HEK293 (cell line): ENCODE results near the gene MAN2B2.

Experiments
- CTCF ChIA-PET: fragments of 350-600 bp; formaldehyde crosslinking; extraction: SDS; loops from one replicate; lab custom pipeline; 2021; ENCODE audit warnings: antibody characterized with exemption; lab: Yijun Ruan, JAX
- POLR2A ChIA-PET: fragments of 300-600 bp; formaldehyde crosslinking; extraction: SDS; loops from one replicate; lab custom pipeline; 2020; ENCODE audit warnings: antibody characterized with exemption, inconsistent platforms; lab: Yijun Ruan, JAX
- H3K27ac ChIP-seq: fragments of 200-500 bp; sonication (Bioruptor generic); 2 replicates; pipeline ENCODE4 v1.5.1; 2014; ENCODE audit warnings: low read depth, low read length, control low read depth, inconsistent platforms; ENCODE audit errors: extremely low read depth
- H3K36me3 ChIP-seq, 2 experiments: fragments of 200-500 bp in 1 of 2; sonication (Bioruptor generic) in 1 of 2; 1 replicate in 1 of 2; 2 replicates in 1 of 2; pipeline ENCODE4 v1.5.1; 2014 to 2017; ENCODE audit warnings: inconsistent platforms in 2 of 2, low read length in 2 of 2; ENCODE audit not compliant: control insufficient read depth in 2 of 2, insufficient read depth in 1 of 2
- H3K4me1 ChIP-seq: fragments of 200-500 bp; sonication (Bioruptor generic); 2 replicates; pipeline ENCODE4 v1.5.1; 2014; ENCODE audit warnings: mild to moderate bottlenecking, low read length, inconsistent platforms; ENCODE audit not compliant: control insufficient read depth, insufficient read depth
- H3K4me3 ChIP-seq: 2 replicates; pipeline ENCODE4 v1.5.1; 2011; ENCODE audit warnings: low read depth, mild to moderate bottlenecking, control low read depth, low read length, moderate library complexity
- H3K9me3 ChIP-seq: fragments of 200-500 bp; sonication (Bioruptor generic); 2 replicates; pipeline ENCODE4 v1.5.1; 2014; ENCODE audit warnings: low read depth, low read length, inconsistent platforms; ENCODE audit not compliant: control insufficient read depth, insufficient read depth
- BCL11B ChIP-seq: fragments of 450-650 bp; formaldehyde crosslinking; IDR thresholded peaks from 2 replicates; pipeline ENCODE4 v1.5.1; 2016; ENCODE audit warnings: low read depth, missing biosample characterization, missing genetic modification characterization
- GLI4 ChIP-seq: fragments of 450-650 bp; formaldehyde crosslinking; IDR thresholded peaks from 2 replicates; pipeline ENCODE4 v1.5.1; 2016; ENCODE audit warnings: missing biosample characterization, missing genetic modification characterization
- GLIS2 ChIP-seq: fragments of 450-650 bp; formaldehyde crosslinking; IDR thresholded peaks from 2 replicates; pipeline ENCODE4 v1.5.1; 2016; ENCODE audit warnings: missing biosample characterization, missing genetic modification characterization
- HOXC10 ChIP-seq: sonication (generic); formaldehyde crosslinking; IDR thresholded peaks from 2 replicates; pipeline ENCODE4 v1.8.1; 2023; ENCODE audit warnings: mild to moderate bottlenecking, missing genetic modification reagents
- KLF9 ChIP-seq: fragments of 450-650 bp; formaldehyde crosslinking; IDR thresholded peaks from 2 replicates; pipeline ENCODE4 v1.5.1; 2016; ENCODE audit warnings: missing biosample characterization, missing genetic modification characterization, low read depth
- OSR2 ChIP-seq: fragments of 450-650 bp; formaldehyde crosslinking; IDR thresholded peaks from 2 replicates; pipeline ENCODE4 v1.5.1; 2016; ENCODE audit warnings: missing biosample characterization, missing genetic modification characterization
- PRDM1 ChIP-seq: fragments of 450-650 bp; formaldehyde crosslinking; IDR thresholded peaks from 2 replicates; pipeline ENCODE4; 2016; ENCODE audit warnings: missing biosample characterization, missing genetic modification characterization
- PRDM10 ChIP-seq: fragments of 450-650 bp; formaldehyde crosslinking; IDR thresholded peaks from 2 replicates; pipeline ENCODE4 v1.5.1; 2016; ENCODE audit warnings: missing biosample characterization, missing genetic modification characterization
- ZBTB1 ChIP-seq: fragments of 450-650 bp; formaldehyde crosslinking; IDR thresholded peaks from 2 replicates; pipeline ENCODE4 v1.5.1; 2016; ENCODE audit warnings: missing biosample characterization, missing genetic modification characterization
- ZBTB21 ChIP-seq: fragments of 450-650 bp; formaldehyde crosslinking; IDR thresholded peaks from 2 replicates; pipeline ENCODE4 v1.5.1; 2017; ENCODE audit warnings: missing biosample characterization, missing genetic modification characterization
- ZFHX2 ChIP-seq: fragments of 450-650 bp; formaldehyde crosslinking; conservative IDR thresholded peaks from 2 replicates; pipeline ENCODE4 v1.5.1; 2016; ENCODE audit warnings: missing biosample characterization, missing genetic modification characterization
- ZFP69B ChIP-seq: fragments of 450-650 bp; formaldehyde crosslinking; IDR thresholded peaks from 2 replicates; pipeline ENCODE4 v1.5.1; 2016; ENCODE audit warnings: missing biosample characterization, missing genetic modification characterization
- ZNF114 ChIP-seq: fragments of 450-650 bp; formaldehyde crosslinking; IDR thresholded peaks from 2 replicates; pipeline ENCODE4 v1.5.0; 2017; ENCODE audit warnings: missing biosample characterization, missing genetic modification characterization
- ZNF16 ChIP-seq: fragments of 450-650 bp; formaldehyde crosslinking; IDR thresholded peaks from 2 replicates; pipeline ENCODE4 v1.5.1; 2016; ENCODE audit warnings: low read depth, missing biosample characterization, missing genetic modification characterization
- ZNF24 ChIP-seq: fragments of 450-650 bp; formaldehyde crosslinking; IDR thresholded peaks from 2 replicates; pipeline ENCODE4 v1.5.1; 2016; ENCODE audit warnings: missing biosample characterization, missing genetic modification characterization
- ZNF292 ChIP-seq: fragments of 450-650 bp; formaldehyde crosslinking; IDR thresholded peaks from 2 replicates; pipeline ENCODE4 v1.5.1; 2016; ENCODE audit warnings: low read depth, missing biosample characterization, missing genetic modification characterization, borderline replicate concordance
- ZNF335 ChIP-seq: fragments of 450-650 bp; formaldehyde crosslinking; conservative IDR thresholded peaks from 2 replicates; pipeline ENCODE4 v1.5.1; 2016; ENCODE audit warnings: missing biosample characterization, missing genetic modification characterization
- ZNF391 ChIP-seq: fragments of 450-650 bp; formaldehyde crosslinking; IDR thresholded peaks from 2 replicates; pipeline ENCODE4 v1.5.1; 2016; ENCODE audit warnings: low read depth, missing biosample characterization, missing genetic modification characterization, borderline replicate concordance
- ZNF449 ChIP-seq: fragments of 450-650 bp; formaldehyde crosslinking; IDR thresholded peaks from 2 replicates; pipeline ENCODE4 v1.5.1; 2017; ENCODE audit warnings: missing biosample characterization, mild to moderate bottlenecking, missing genetic modification characterization, moderate library complexity
- ZNF514 ChIP-seq: fragments of 450-650 bp; formaldehyde crosslinking; IDR thresholded peaks from 2 replicates; pipeline ENCODE4 v1.5.1; 2016; ENCODE audit warnings: missing biosample characterization, missing genetic modification characterization
- ZNF548 ChIP-seq: fragments of 450-650 bp; formaldehyde crosslinking; IDR thresholded peaks from 2 replicates; pipeline ENCODE4 v1.5.1; 2016; ENCODE audit warnings: missing biosample characterization, missing genetic modification characterization
- ZNF692 ChIP-seq: fragments of 450-650 bp; formaldehyde crosslinking; IDR thresholded peaks from 2 replicates; pipeline ENCODE4 v1.5.1; 2016; ENCODE audit warnings: missing biosample characterization, missing genetic modification characterization
- ZNF76 ChIP-seq: fragments of 450-650 bp; formaldehyde crosslinking; IDR thresholded peaks from 2 replicates; pipeline ENCODE4; 2016; ENCODE audit warnings: low read depth, missing biosample characterization, missing genetic modification characterization, borderline replicate concordance
- ZNF777 ChIP-seq: fragments of 450-650 bp; formaldehyde crosslinking; IDR thresholded peaks from 2 replicates; pipeline ENCODE4 v1.5.1; 2017; ENCODE audit warnings: missing biosample characterization, missing genetic modification characterization, borderline replicate concordance

Gene MAN2B2

GRCh38 chr4:6620891-6621555 lies 46.0 kb downstream of the MAN2B2 start:
- TF ChIP-seq ZFP69B (no peak), KLF9 (tag by site-specific recombination) (no peak), ZNF16 (tag by site-specific recombination) (peak; percentile 91)
- POLR2A ChIA-PET = no interaction called here
- Histone ChIP-seq H3K4me1 (no peaks in the 10 kb centered on the region), H3K36me3 (peaks cover 0 to 19% of the 10 kb centered on the region in 2 experiments; a peak in 1 of 3 replicates), H3K27ac (no peak overlapping the region), H3K9me3 (no peaks in the 10 kb centered on the region), H3K4me3 (no peak overlapping the region)
- CTCF ChIA-PET = no interaction called here

- Histone ChIP-seq H3K36me3 (peaks cover 0 to 13% of the 10 kb centered on the region in 2 experiments; a peak in 1 of 3 replicates), H3K4me1 (no peaks in the 10 kb centered on the region)
- CTCF ChIA-PET = no interaction called here
- POLR2A ChIA-PET = no interaction called here
- TF ChIP-seq PRDM1 (tag by site-specific recombination) (no peak), ZNF114 (tag by site-specific recombination) (no peak)
- TF ChIP-seq, all 188 proteins: peak for 0
- H3K27ac ChIP-seq = no peak overlapping the region
- H3K9me3 ChIP-seq = no peaks in the 10 kb centered on the region
- H3K4me3 ChIP-seq = no peak overlapping the region
These were observed 46.6 kb downstream of the MAN2B2 start for GRCh38 chr4:6621556-6621927.

GRCh38 chr4:6622744-6623143 lies 47.8 kb downstream of the MAN2B2 start:
- TF ChIP-seq ZNF292 (no peak), HOXC10 (CRISPR knock-in tag) (no peak), KLF9 (tag by site-specific recombination) (no peak), ZNF449 (no peak), PRDM10 (tag by site-specific recombination) (no peak), GLI4 (no peak), ZNF335 (tag by site-specific recombination) (no peak), ZNF391 (tag by site-specific recombination) (no peak), ZBTB21 (tag by site-specific recombination) (no peak), ZNF76 (tag by site-specific recombination) (no peak), ZNF514 (no peak), GLIS2 (tag by site-specific recombination) (no peak), OSR2 (tag by site-specific recombination) (no peak), ZNF777 (tag by site-specific recombination) (no peak), ZFHX2 (tag by site-specific recombination) (no peak), ZBTB1 (tag by site-specific recombination) (no peak), ZNF548 (tag by site-specific recombination) (no peak), ZNF24 (tag by site-specific recombination) (no peak), BCL11B (tag by site-specific recombination) (no peak), ZNF692 (tag by site-specific recombination) (no peak)
- H3K4me3 ChIP-seq = no peak overlapping the region
- CTCF ChIA-PET = interaction anchor here (0.6 kb wide), 1 partner anchor 16 kb away, joined by 3 read pairs; no protein-coding TSS in a partner anchor
- H3K36me3 ChIP-seq = peaks cover 0 to 7% of the 10 kb centered on the region in 2 experiments; a peak in 1 of 3 replicates
- no peaks in the 10 kb centered on the region for H3K9me3 ChIP-seq
- H3K4me1 ChIP-seq = no peaks in the 10 kb centered on the region
- POLR2A ChIA-PET = no interaction called here
- H3K27ac ChIP-seq = no peak overlapping the region
